ENCODE data around the gene SPSB1.

SPSB1 gene

GRCh38 chr1:9347095-9347850 is 54.6 kb downstream of the SPSB1 start:
- Mint-ChIP-seq H3K27ac (no peak overlapping the region), H3K4me3 (no peak overlapping the region), H3K4me1 (no peaks in the 10 kb centered on the region), H3K27me3 (no peaks in the 10 kb centered on the region), H3K9me3 (no peaks in the 10 kb centered on the region)
- DNase-seq (no peak), ATAC-seq (no peak)

DNA sequence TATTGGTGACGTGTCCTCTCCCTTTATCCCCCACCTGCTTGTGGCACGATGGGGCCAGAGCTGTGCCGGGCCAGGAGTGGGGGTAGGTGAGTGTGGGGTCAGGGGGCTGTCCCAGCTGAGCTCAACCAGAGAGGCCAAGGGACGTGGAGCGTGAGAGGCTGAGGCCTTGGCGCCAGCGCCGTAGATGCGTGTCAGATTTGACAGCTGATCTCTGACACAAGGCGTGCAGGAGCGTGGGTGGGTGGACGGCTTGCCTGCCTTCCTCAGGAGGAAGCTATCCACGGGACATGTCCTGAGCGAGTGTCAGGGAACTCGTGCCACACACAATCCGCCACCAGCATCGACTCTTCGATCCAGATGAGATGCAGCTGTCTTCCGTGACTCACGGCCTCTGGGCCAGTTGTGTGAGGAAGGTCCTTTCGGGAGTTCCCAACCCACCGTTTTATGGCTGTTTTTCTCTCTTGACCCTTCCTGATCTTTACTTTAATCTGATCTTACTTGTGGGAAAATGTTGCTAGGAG is 56.7 kb downstream of the SPSB1 start:
- ATAC-seq (no peak), DNase-seq (no peak)
- H3K27ac Mint-ChIP-seq, result no peak overlapping the region
- no peak overlapping the region for H3K4me3 Mint-ChIP-seq
- no peaks in the 10 kb centered on the region for H3K9me3 Mint-ChIP-seq
- H3K4me1 Mint-ChIP-seq, result no peaks in the 10 kb centered on the region
- no peaks in the 10 kb centered on the region for H3K27me3 Mint-ChIP-seq

DNA sequence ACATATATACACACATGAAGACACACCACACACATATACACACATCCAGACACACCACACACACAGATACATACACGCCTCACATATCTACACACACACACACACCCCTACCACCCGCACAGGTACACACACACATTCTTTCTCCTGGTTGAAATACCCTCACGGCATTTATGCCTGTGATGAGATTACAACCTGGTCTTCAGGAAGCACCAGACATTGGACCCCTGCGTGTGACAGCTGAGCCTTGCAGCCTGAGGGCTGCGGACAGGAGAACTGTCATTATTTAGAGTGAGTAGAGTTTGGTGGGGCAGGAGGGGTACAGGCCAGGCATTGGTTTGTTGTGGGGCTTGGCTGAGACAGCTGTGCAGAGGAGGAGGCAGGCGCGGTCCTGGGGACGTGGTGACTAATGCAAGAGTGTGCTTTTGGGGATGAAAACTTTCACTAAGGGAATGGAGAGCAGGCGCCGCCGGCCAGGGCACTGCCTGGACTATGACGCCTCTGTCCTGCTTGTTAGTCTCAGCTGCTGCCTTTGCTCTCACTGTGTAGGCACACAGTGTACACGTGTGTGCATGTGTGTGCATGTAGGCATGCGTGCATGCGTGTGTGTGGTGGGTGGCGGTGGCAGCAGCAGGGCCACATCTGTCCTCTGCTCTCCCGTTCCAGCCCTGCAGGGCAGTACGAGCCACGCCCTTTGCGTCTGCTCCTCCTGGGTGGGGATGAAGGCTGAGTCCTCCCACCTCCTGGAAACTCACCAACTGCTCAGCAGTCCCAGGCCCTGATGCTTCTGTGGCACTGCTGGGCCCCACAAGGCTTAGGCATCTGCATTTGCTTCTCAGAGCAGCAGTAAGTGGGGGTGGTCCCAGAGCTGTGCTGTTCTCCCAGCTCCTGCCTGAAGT is 57.6 kb downstream of the SPSB1 start:
- Mint-ChIP-seq H3K27ac (peak overlapping the region in 1 of 2 donors; percentile 0), H3K4me3 (no peak overlapping the region), H3K4me1 (no peaks in the 10 kb centered on the region), H3K9me3 (no peaks in the 10 kb centered on the region), H3K27me3 (no peaks in the 10 kb centered on the region)
- ATAC-seq, result no peak
- DNase-seq, result no peak

DNA sequence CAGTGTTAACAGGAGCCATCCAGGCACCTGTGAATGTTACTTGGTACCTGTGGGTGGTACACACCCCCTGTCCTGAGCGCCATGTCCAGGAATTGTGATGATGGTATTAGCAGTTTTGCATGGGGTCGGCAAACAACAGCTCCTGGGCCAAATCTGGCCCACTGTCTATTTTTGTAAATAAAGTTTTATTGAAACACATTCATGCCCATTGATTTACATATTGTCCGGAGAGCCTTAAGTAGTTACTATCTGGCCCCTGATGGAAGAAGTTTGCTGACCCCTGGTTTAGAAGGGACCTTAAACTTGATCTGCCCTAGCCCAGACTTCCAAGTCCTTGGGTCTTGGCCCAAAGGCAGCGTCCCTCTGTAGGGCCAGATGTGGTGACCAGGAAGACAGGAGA is 58.3 kb downstream of the SPSB1 start:
- ATAC-seq (no peak), DNase-seq (no peak)
- H3K27me3 Mint-ChIP-seq, result no peaks in the 10 kb centered on the region
- no peaks in the 10 kb centered on the region for H3K9me3 Mint-ChIP-seq
- H3K27ac Mint-ChIP-seq, result no peak overlapping the region
- H3K4me1 Mint-ChIP-seq, result no peaks in the 10 kb centered on the region
- H3K4me3 Mint-ChIP-seq, result no peak overlapping the region

- ATAC-seq (no peak), DNase-seq (no peak)
- H3K27ac Mint-ChIP-seq, result peak overlapping the region in 1 of 2 donors; percentile 90
- H3K4me3 Mint-ChIP-seq, result no peak overlapping the region
- peaks cover 3 to 5% of the 10 kb centered on the region in 2 donors for H3K9me3 Mint-ChIP-seq
- H3K4me1 Mint-ChIP-seq, result no peaks in the 10 kb centered on the region
- H3K27me3 Mint-ChIP-seq, result no peaks in the 10 kb centered on the region
Observed at GRCh38 chr1:9351654-9352271, 59.1 kb downstream of the SPSB1 start.

- DNase-seq, result no peak
- no peak overlapping the region for H3K27ac Mint-ChIP-seq
- ATAC-seq, result no peak
- no peaks in the 10 kb centered on the region for H3K4me1 Mint-ChIP-seq
- H3K4me3 Mint-ChIP-seq, result no peak overlapping the region
- peaks cover 5 to 7% of the 10 kb centered on the region in 2 donors for H3K9me3 Mint-ChIP-seq
- no peaks in the 10 kb centered on the region for H3K27me3 Mint-ChIP-seq
Observed at GRCh38 chr1:9352377-9353134, 59.9 kb downstream of the SPSB1 start.

DNA sequence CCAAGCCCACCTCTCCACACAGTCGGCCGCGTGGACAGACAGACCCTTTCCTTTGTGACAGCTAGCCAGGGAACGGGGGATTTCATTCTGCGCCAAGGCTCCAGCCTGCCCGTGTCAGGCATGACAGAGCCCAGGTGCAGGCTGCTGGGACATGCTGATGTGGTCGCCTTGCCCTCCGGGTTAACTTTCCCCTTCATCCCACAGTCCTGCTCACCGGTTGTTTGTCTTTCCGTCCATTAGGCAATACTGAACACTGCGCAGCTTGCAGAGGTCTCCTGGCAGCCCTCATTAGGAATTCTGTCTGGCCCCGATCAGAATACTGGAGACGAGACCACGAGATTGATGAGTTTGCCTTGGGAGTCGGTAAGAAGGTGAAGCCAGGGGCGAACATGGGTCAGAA is 62.8 kb downstream of the SPSB1 start:
- ATAC-seq, result no peak
- H3K4me3 Mint-ChIP-seq, result no peak overlapping the region
- H3K27ac Mint-ChIP-seq, result no peak overlapping the region
- DNase-seq, result no peak
- H3K9me3 Mint-ChIP-seq, result peaks cover 5 to 7% of the 10 kb centered on the region in 2 donors
- no peaks in the 10 kb centered on the region for H3K4me1 Mint-ChIP-seq
- H3K27me3 Mint-ChIP-seq, result no peaks in the 10 kb centered on the region

DNA sequence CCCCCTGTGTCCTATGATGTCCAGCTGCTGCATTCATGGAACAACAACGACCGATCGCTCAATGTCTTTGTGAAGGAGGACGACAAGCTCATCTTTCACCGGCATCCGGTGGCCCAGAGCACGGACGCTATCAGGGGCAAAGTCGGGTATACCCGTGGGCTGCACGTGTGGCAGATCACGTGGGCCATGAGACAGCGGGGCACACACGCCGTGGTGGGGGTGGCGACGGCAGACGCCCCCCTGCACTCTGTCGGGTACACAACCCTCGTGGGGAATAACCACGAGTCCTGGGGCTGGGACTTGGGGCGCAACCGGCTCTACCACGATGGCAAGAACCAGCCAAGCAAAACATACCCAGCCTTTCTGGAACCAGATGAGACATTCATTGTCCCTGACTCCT is 63.3 kb downstream of the SPSB1 start:
- DNase-seq, result no peak
- H3K27ac Mint-ChIP-seq, result no peak overlapping the region
- H3K9me3 Mint-ChIP-seq, result peaks cover 5 to 7% of the 10 kb centered on the region in 2 donors
- ATAC-seq, result no peak
- no peaks in the 10 kb centered on the region for H3K4me1 Mint-ChIP-seq
- no peaks in the 10 kb centered on the region for H3K27me3 Mint-ChIP-seq
- no peak overlapping the region for H3K4me3 Mint-ChIP-seq

DNA sequence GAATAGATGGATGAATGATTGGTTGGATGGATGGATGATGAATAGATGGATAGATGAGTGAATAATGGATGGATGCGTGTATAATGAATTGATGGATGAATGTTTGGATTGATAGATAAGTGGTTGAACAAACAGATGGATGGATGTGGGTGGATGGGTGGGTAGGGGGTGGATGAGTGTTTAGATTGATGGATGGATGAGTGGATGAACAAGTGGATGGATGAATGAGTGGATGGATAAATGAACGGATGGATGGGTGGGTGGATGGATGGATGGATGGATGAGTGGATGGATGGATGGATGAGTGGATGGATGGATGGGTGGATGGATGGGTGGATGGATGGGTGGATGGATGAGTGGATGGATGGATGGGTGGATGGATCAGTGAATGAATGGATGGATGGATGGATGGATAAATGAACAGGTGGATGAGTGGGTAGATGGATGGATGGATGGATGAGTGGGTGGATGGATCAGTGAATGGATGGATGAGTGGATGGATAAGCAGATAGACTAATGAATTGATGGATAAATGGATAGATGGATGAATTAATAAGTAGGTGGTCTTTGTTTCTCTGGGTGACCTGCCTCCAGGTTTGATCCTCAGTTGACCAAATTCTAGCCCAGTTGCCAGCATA is 64.3 kb downstream of the SPSB1 start:
- H3K9me3 Mint-ChIP-seq, result peaks cover 5 to 7% of the 10 kb centered on the region in 2 donors
- H3K4me1 Mint-ChIP-seq, result no peaks in the 10 kb centered on the region
- DNase-seq (no peak), ATAC-seq (no peak)
- H3K4me3 Mint-ChIP-seq, result no peak overlapping the region
- H3K27ac Mint-ChIP-seq, result no peak overlapping the region
- no peaks in the 10 kb centered on the region for H3K27me3 Mint-ChIP-seq

DNA sequence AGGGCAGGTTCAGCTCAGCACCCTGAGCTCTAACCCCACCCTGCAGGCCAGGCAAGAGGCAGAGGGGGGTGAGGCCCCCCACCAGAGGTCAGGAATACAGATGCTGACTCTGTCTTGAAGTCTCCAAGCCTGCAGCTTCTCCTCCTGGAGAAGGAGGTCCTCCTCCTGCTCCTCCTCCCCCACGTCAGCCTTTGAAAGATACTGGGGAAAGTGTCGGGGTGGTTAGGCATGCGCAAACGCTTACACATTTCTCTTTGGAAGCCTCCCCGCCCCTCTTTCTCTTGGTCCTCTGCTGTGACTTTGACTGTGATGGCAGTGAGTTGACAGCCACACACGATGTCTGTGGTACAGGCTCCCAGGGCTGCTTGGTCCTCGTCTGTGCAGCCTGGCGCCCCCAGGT is 65.3 kb downstream of the SPSB1 start:
- no peak for DNase-seq
- Mint-ChIP-seq H3K4me3 (no peak overlapping the region), H3K9me3 (peaks cover 5 to 7% of the 10 kb centered on the region in 2 donors), H3K4me1 (no peaks in the 10 kb centered on the region), H3K27me3 (no peaks in the 10 kb centered on the region), H3K27ac (no peak overlapping the region)
- ATAC-seq, result no peak

GRCh38 chr1:9360371-9361064 is 67.8 kb downstream of the SPSB1 start:
- ATAC-seq, result no peak
- DNase-seq, result no peak
- Mint-ChIP-seq H3K27ac (peak overlapping the region in 1 of 2 donors; percentile 68), H3K9me3 (peaks cover 5 to 7% of the 10 kb centered on the region in 2 donors), H3K4me3 (no peak overlapping the region), H3K27me3 (no peaks in the 10 kb centered on the region), H3K4me1 (no peaks in the 10 kb centered on the region)

DNA sequence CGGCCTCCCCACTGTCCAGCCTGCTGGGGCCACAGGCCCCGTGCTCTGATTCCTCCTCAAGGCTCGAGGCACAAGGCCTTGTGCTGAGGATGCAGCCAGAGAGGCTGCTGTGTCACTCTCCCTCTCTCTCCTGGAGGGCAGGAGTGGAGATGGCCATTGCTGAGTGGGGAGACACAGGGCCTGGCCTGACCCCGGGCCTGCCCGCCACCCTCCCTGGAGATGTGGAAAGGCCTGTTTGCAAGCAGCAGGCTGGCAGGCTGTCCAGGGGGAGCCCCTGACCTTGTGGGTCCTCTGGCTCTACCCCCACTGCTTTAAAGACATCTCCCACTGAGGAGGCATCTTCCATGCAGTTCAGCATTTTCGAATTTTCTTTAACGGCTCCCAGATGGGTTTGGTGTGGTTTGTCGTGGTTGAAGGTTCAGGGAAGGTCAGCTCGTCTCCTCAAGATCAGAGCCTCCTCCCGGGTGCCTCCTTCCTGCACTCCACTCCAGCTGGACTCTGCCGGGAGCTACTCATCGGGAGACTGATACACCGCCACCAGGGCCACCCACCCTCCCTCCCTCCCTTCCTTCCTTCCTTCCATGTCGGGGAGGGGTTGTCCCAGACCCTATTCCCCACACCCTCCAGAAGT is 69.1 kb downstream of the SPSB1 start:
- H3K4me3 Mint-ChIP-seq, result no peak overlapping the region
- no peak overlapping the region for H3K27ac Mint-ChIP-seq
- H3K9me3 Mint-ChIP-seq, result peaks cover 2% of the 10 kb centered on the region in 2 donors
- no peak for ATAC-seq
- no peaks in the 10 kb centered on the region for H3K4me1 Mint-ChIP-seq
- no peaks in the 10 kb centered on the region for H3K27me3 Mint-ChIP-seq
- DNase-seq, result no peak

GRCh38 chr1:9362488-9362887 is 69.8 kb downstream of the SPSB1 start:
- Mint-ChIP-seq H3K4me3 (no peak overlapping the region), H3K27me3 (peaks cover 6% of the 10 kb centered on the region), H3K4me1 (peaks cover 2% of the 10 kb centered on the region), H3K9me3 (no peaks in the 10 kb centered on the region), H3K27ac (no peak overlapping the region)
- DNase-seq (no peak), ATAC-seq (no peak)

DNA sequence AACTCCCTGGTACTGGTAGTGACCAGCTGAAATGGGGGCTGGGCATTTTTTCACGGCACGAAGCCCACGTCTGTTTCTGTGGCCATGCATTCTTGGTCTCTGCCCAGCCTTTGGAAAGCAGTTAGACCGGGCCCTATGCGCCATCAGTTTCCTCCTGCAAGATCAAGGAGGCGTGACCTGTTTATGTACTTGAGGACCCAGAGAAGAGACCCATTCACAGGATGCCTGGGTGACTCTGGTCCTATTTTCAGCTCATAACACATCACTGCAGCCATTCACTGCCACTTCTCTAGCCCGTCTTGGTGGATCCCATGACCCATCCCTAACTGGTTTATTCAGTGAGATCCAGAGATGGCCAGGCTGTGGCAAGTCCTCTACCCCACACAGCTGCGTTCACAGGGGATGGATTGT is 70.4 kb downstream of the SPSB1 start:
- ATAC-seq (no peak), DNase-seq (no peak)
- H3K27me3 Mint-ChIP-seq, result peaks cover 11% of the 10 kb centered on the region
- no peak overlapping the region for H3K4me3 Mint-ChIP-seq
- peaks cover 8% of the 10 kb centered on the region for H3K4me1 Mint-ChIP-seq
- H3K9me3 Mint-ChIP-seq, result no peaks in the 10 kb centered on the region
- no peak overlapping the region for H3K27ac Mint-ChIP-seq

All from stimulated activated naive CD8-positive, alpha-beta T cell treated with anti-CD3 and anti-CD28 coated beads, Interleukin-15, amount 100 ng/mL, for 72 hours (primary cell).